GM12892 (cell line): ENCODE data around the gene NINJ2.

Experiments used
- POLR2A ChIP-seq: IDR thresholded peaks from 2 replicates; pipeline ENCODE4 v1.6.1; 2011; ENCODE audit warnings: low read depth, low read length, control low read depth
- TAF1 ChIP-seq: IDR thresholded peaks from 2 replicates; pipeline ENCODE4 v1.6.1; 2011; ENCODE audit warnings: low read depth, mild to moderate bottlenecking, control low read depth, low read length, borderline replicate concordance

- TF ChIP-seq POLR2A: no peak
- no peak for TF ChIP-seq TAF1
Measured at GRCh38 chr12:639566-639965, 23.7 kb downstream of the NINJ2 start.
